HEK293 (cell line): ENCODE results near the gene ZNF680.

Source experiments
- CTCF ChIA-PET: fragments of 350-600 bp; formaldehyde crosslinking; extraction: SDS; loops from one replicate; lab custom pipeline; 2021; ENCODE audit warnings: antibody characterized with exemption; lab: Yijun Ruan, JAX
- POLR2A ChIA-PET: fragments of 300-600 bp; formaldehyde crosslinking; extraction: SDS; loops from one replicate; lab custom pipeline; 2020; ENCODE audit warnings: antibody characterized with exemption, inconsistent platforms; lab: Yijun Ruan, JAX
- H3K27ac ChIP-seq: fragments of 200-500 bp; sonication (Bioruptor generic); 2 replicates; pipeline ENCODE4 v1.5.1; 2014; ENCODE audit warnings: low read depth, low read length, control low read depth, inconsistent platforms; ENCODE audit errors: extremely low read depth
- H3K36me3 ChIP-seq, 2 experiments: fragments of 200-500 bp in 1 of 2; sonication (Bioruptor generic) in 1 of 2; 1 replicate in 1 of 2; 2 replicates in 1 of 2; pipeline ENCODE4 v1.5.1; 2014 to 2017; ENCODE audit warnings: inconsistent platforms in 2 of 2, low read length in 2 of 2; ENCODE audit not compliant: control insufficient read depth in 2 of 2, insufficient read depth in 1 of 2
- H3K4me1 ChIP-seq: fragments of 200-500 bp; sonication (Bioruptor generic); 2 replicates; pipeline ENCODE4 v1.5.1; 2014; ENCODE audit warnings: mild to moderate bottlenecking, low read length, inconsistent platforms; ENCODE audit not compliant: control insufficient read depth, insufficient read depth
- H3K4me3 ChIP-seq: 2 replicates; pipeline ENCODE4 v1.5.1; 2011; ENCODE audit warnings: low read depth, mild to moderate bottlenecking, control low read depth, low read length, moderate library complexity
- H3K9me3 ChIP-seq: fragments of 200-500 bp; sonication (Bioruptor generic); 2 replicates; pipeline ENCODE4 v1.5.1; 2014; ENCODE audit warnings: low read depth, low read length, inconsistent platforms; ENCODE audit not compliant: control insufficient read depth, insufficient read depth
- BCL11A ChIP-seq: fragments of 450-650 bp; formaldehyde crosslinking; IDR thresholded peaks from 2 replicates; pipeline ENCODE4 v1.5.1; 2016; ENCODE audit warnings: low read depth, missing biosample characterization, missing genetic modification characterization
- KLF10 ChIP-seq: fragments of 450-650 bp; IDR thresholded peaks from 2 replicates; pipeline ENCODE4 v1.5.1; 2018; ENCODE audit warnings: missing biosample characterization, mild to moderate bottlenecking, missing genetic modification characterization
- KLF7 ChIP-seq: fragments of 450-650 bp; formaldehyde crosslinking; IDR thresholded peaks from 2 replicates; pipeline ENCODE4 v1.5.1; 2016; ENCODE audit warnings: missing biosample characterization, missing genetic modification characterization, borderline replicate concordance
- PRDM2 ChIP-seq: fragments of 450-650 bp; formaldehyde crosslinking; IDR thresholded peaks from 2 replicates; pipeline ENCODE4 v1.5.1; 2016; ENCODE audit warnings: missing biosample characterization, missing genetic modification characterization, borderline replicate concordance
- ZBTB1 ChIP-seq: fragments of 450-650 bp; formaldehyde crosslinking; IDR thresholded peaks from 2 replicates; pipeline ENCODE4 v1.5.1; 2016; ENCODE audit warnings: missing biosample characterization, missing genetic modification characterization
- ZBTB20 ChIP-seq: fragments of 450-650 bp; formaldehyde crosslinking; IDR thresholded peaks from 2 replicates; pipeline ENCODE4 v1.5.1; 2016; ENCODE audit warnings: missing biosample characterization, missing genetic modification characterization
- ZBTB48 ChIP-seq: fragments of 450-650 bp; formaldehyde crosslinking; IDR thresholded peaks from 2 replicates; pipeline ENCODE4 v1.5.1; 2016; ENCODE audit warnings: missing biosample characterization, missing genetic modification characterization
- ZBTB49 ChIP-seq: fragments of 450-650 bp; formaldehyde crosslinking; IDR thresholded peaks from 2 replicates; pipeline ENCODE4 v1.5.1; 2016; ENCODE audit warnings: missing biosample characterization, missing genetic modification characterization, low read depth
- ZNF16 ChIP-seq: fragments of 450-650 bp; formaldehyde crosslinking; IDR thresholded peaks from 2 replicates; pipeline ENCODE4 v1.5.1; 2016; ENCODE audit warnings: low read depth, missing biosample characterization, missing genetic modification characterization
- ZNF175 ChIP-seq: fragments of 450-650 bp; formaldehyde crosslinking; IDR thresholded peaks from 2 replicates; pipeline ENCODE4 v1.5.1; 2016; ENCODE audit warnings: missing biosample characterization, missing genetic modification characterization
- ZNF214 ChIP-seq: fragments of 450-650 bp; formaldehyde crosslinking; IDR thresholded peaks from 2 replicates; pipeline ENCODE4 v1.5.1; 2017; ENCODE audit warnings: missing biosample characterization, mild to moderate bottlenecking, missing genetic modification characterization, borderline replicate concordance
- ZNF350 ChIP-seq: fragments of 450-650 bp; formaldehyde crosslinking; IDR thresholded peaks from 2 replicates; pipeline ENCODE4 v1.5.0; 2017; ENCODE audit warnings: missing biosample characterization, mild to moderate bottlenecking, missing genetic modification characterization
- ZNF394 ChIP-seq: fragments of 450-650 bp; formaldehyde crosslinking; IDR thresholded peaks from 2 replicates; pipeline ENCODE4 v1.5.1; 2016; ENCODE audit warnings: missing biosample characterization, missing genetic modification characterization, mild to moderate bottlenecking, moderate library complexity, borderline replicate concordance
- ZNF398 ChIP-seq: fragments of 450-650 bp; formaldehyde crosslinking; IDR thresholded peaks from 2 replicates; pipeline ENCODE4 v1.5.1; 2017; ENCODE audit warnings: missing biosample characterization, missing genetic modification characterization
- ZNF548 ChIP-seq: fragments of 450-650 bp; formaldehyde crosslinking; IDR thresholded peaks from 2 replicates; pipeline ENCODE4 v1.5.1; 2016; ENCODE audit warnings: missing biosample characterization, missing genetic modification characterization
- ZNF558 ChIP-seq: fragments of 450-650 bp; formaldehyde crosslinking; IDR thresholded peaks from 2 replicates; pipeline ENCODE4 v1.5.1; 2016; ENCODE audit warnings: missing biosample characterization, missing genetic modification characterization
- ZNF704 ChIP-seq: fragments of 450-650 bp; formaldehyde crosslinking; IDR thresholded peaks from 2 replicates; pipeline ENCODE4 v1.5.1; 2016; ENCODE audit warnings: missing biosample characterization, missing genetic modification characterization
- ZNF791 ChIP-seq: fragments of 450-650 bp; formaldehyde crosslinking; IDR thresholded peaks from 2 replicates; pipeline ENCODE4 v1.5.1; 2016; ENCODE audit warnings: missing biosample characterization, missing genetic modification characterization

ZNF680 gene

GRCh38 chr7:64562256-64562625, 630 bp downstream of the ZNF680 start (continued):
- TF ChIP-seq ZNF398 (no peak), KLF10 (tag by site-specific recombination) (no peak), ZBTB20 (tag by site-specific recombination) (no peak), ZNF558 (no peak), KLF7 (tag by site-specific recombination) (no peak)

GRCh38 chr7:64559206-64559605, 3.7 kb downstream of the ZNF680 start:
- no peak overlapping the region for H3K27ac ChIP-seq
- peaks cover 4 to 8% of the 10 kb centered on the region in 2 experiments; a peak in 2 of 3 replicates for H3K36me3 ChIP-seq
- no peaks in the 10 kb centered on the region; the same call in 1 of the 2 replicates for H3K9me3 ChIP-seq
- ChIA-PET CTCF (no interaction called here), POLR2A (no interaction called here)
- H3K4me3 ChIP-seq, result no peak overlapping the region
- no peaks in the 10 kb centered on the region for H3K4me1 ChIP-seq
- TF ChIP-seq ZNF394 (tag by site-specific recombination) (no peak), ZBTB49 (no peak), ZNF214 (tag by site-specific recombination) (no peak), ZNF791 (tag by site-specific recombination) (no peak), ZBTB1 (tag by site-specific recombination) (no peak), ZNF175 (tag by site-specific recombination) (no peak), BCL11A (tag by site-specific recombination) (no peak), PRDM2 (tag by site-specific recombination) (no peak), ZNF16 (no peak), ZNF548 (tag by site-specific recombination) (no peak), ZBTB48 (tag by site-specific recombination) (no peak), ZNF350 (no peak), ZNF704 (tag by site-specific recombination) (no peak)
